Thoracic aorta (tissue), 2 donors: ENCODE results near the gene RNF115. TPM values are rescaled to one million over a fixed set of nuclear protein-coding genes. Genes with fewer than 3 reads are reported as not detected.
A peak's percentile ranks its signal among the peaks of the same experiment; 100 is the strongest.
"Not testable (repeated sequence)": the region's sequence is repeated elsewhere in the genome, so short reads cannot be mapped to it uniquely, and the experiment has no call there.

Experiments used
- ATAC-seq: fragments of 150-250 bp; one replicate; pipeline ENCODE4 v1.8.0; 2017; ENCODE audit warnings: low read depth; ENCODE audit not compliant: insufficient number of reproducible peaks, low FRiP score
- DNase-seq: peaks from one replicate; pipeline ENCODE4 v3.0.0-alpha.2; 2020; ENCODE audit warnings: low spot score
- H3K27ac ChIP-seq, 2 donors: fragments of 200-600 bp; sonication (generic); 1 replicate in 1 of 2; 2 replicates in 1 of 2; pipeline ENCODE4 v1.5.1; 2016; ENCODE audit warnings: mild to moderate bottlenecking in 2 of 2, moderate library complexity in 2 of 2
- H3K27me3 ChIP-seq: fragments of 200-600 bp; sonication (generic); replicated peaks from 2 replicates; pipeline ENCODE4 v1.6.0; 2016; ENCODE audit warnings: mild to moderate bottlenecking; ENCODE audit not compliant: insufficient read depth
- H3K36me3 ChIP-seq: fragments of 200-600 bp; sonication (generic); one replicate; pipeline ENCODE4 v1.5.1; 2016
- H3K4me1 ChIP-seq, 2 donors: fragments of 200-600 bp; sonication (generic); 1 replicate in 1 of 2; 2 replicates in 1 of 2; pipeline versions ENCODE4 v1.5.1 to v1.6.0; 2016; ENCODE audit warnings: low read depth in 2 of 2, mild to moderate bottlenecking in 1 of 2; ENCODE audit not compliant: control insufficient read depth in 1 of 2
- H3K4me3 ChIP-seq: fragments of 200-600 bp; sonication (generic); 2 replicates; pipeline ENCODE4 v1.5.1; 2016; ENCODE audit warnings: mild to moderate bottlenecking
- H3K9me3 ChIP-seq: fragments of 200-600 bp; sonication (generic); 2 replicates; pipeline ENCODE4 v1.5.1; 2016
- CTCF ChIP-seq: fragments of 200-600 bp; sonication (generic); IDR thresholded peaks from one replicate; pipeline ENCODE4 v1.5.1; 2019; ENCODE audit warnings: antibody characterized with exemption
- total RNA-seq, 2 donors: library from RNA; depleted of rRNA; stranded (reverse); fragments of >200 nt; gene quantifications; one replicate each; pipeline versions ENCODE4 v1.1.0 to v1.2.3, GENCODE V29; 2016

Gene RNF115
- total RNA-seq, 2 donors from 2014 or later = 52.7 to 60.4 TPM

- DNase-seq = no peak
- Histone ChIP-seq H3K9me3 (no peaks in the 10 kb centered on the region), H3K4me3 (no peak overlapping the region), H3K4me1 (no peaks in the 10 kb centered on the region), H3K27ac (no peak overlapping the region), H3K36me3 (peaks cover 3% of the 10 kb centered on the region), H3K27me3 (no peaks in the 10 kb centered on the region)
- no peak for TF ChIP-seq CTCF
- ATAC-seq = no peak
These were observed 93.4 kb downstream of the RNF115 start for GRCh38 chr1:145730467-145730866.

- peaks cover 3% of the 10 kb centered on the region for H3K36me3 ChIP-seq
- no peak for ATAC-seq
- TF ChIP-seq CTCF = no peak
- H3K4me1 ChIP-seq = no peaks in the 10 kb centered on the region
- H3K27me3 ChIP-seq = no peaks in the 10 kb centered on the region
- DNase-seq = no peak
- H3K27ac ChIP-seq = no peak overlapping the region
- no peak overlapping the region for H3K4me3 ChIP-seq
- no peaks in the 10 kb centered on the region for H3K9me3 ChIP-seq
These were observed 94.0 kb downstream of the RNF115 start for GRCh38 chr1:145729666-145730436.

DNA sequence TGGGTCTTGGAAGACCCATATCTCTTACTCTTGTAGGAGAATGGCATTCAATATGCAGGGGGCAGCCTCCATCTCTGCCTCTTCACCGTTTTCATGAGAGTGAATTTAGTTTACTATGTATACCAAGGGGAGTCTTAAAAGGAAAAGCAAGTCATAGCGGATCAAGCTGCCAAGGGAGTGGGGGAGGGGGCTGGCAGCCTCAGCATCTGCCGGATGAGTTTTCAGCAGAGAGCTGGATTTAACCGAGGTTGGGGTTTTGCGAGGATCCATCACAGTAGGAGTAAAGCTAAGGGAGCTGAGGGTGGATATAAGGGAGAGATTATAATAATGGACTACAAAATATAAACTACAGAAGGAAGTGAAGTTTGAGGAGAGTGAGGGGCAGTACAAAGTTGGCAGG lies 94.7 kb downstream of the RNF115 start:
- ATAC-seq = no peak
- peaks cover 3% of the 10 kb centered on the region for H3K36me3 ChIP-seq
- H3K27me3 ChIP-seq = no peaks in the 10 kb centered on the region
- H3K4me1 ChIP-seq = no peaks in the 10 kb centered on the region
- no peak overlapping the region for H3K27ac ChIP-seq
- no peak for DNase-seq
- H3K4me3 ChIP-seq = no peak overlapping the region
- H3K9me3 ChIP-seq = no peaks in the 10 kb centered on the region
- TF ChIP-seq CTCF = no peak

DNA sequence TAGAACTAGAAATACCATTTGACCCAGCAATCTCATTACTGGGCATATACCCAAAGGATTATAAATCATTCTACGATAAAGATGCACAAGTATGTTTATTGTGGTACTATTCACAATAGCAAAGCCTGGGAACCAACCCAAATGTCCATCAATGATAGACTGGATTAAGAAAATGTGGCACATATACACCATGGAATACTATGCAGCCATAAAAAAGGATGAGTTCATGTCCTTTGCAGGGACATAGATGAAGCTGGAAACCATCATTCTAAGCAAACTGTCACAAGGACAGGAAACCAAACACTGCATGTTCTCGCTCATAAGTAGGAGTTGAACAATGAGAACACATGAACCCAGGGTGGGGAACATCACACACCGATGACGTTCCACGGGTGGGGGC lies 97.7 kb downstream of the RNF115 start:
- not testable (repeated sequence) for H3K4me3 ChIP-seq, H3K27ac ChIP-seq, H3K36me3 ChIP-seq, ATAC-seq, H3K4me1 ChIP-seq, DNase-seq, H3K27me3 ChIP-seq, H3K9me3 ChIP-seq

- no peaks in the 10 kb centered on the region for H3K36me3 ChIP-seq
- DNase-seq (peak; percentile 7), ATAC-seq (peak; percentile 46)
- peaks cover 3 to 11% of the 10 kb centered on the region in 2 donors for H3K4me1 ChIP-seq
- H3K27ac ChIP-seq = no peak overlapping the region
- no peaks in the 10 kb centered on the region for H3K27me3 ChIP-seq
- TF ChIP-seq CTCF = peak; percentile 98
- H3K9me3 ChIP-seq = no peaks in the 10 kb centered on the region
- H3K4me3 ChIP-seq = peak overlapping the region; percentile 74
These were observed 102.8 kb downstream of the RNF115 start for GRCh38 chr1:145720878-145721671.
